ENCODE measurements around the gene UBXN1.
A peak's percentile ranks its signal among the peaks of the same experiment; 100 is the strongest.

Gene UBXN1
- total RNA-seq = 119 reads per million, percentile 85 among the genes with 10 or more reads in this experiment

DNA sequence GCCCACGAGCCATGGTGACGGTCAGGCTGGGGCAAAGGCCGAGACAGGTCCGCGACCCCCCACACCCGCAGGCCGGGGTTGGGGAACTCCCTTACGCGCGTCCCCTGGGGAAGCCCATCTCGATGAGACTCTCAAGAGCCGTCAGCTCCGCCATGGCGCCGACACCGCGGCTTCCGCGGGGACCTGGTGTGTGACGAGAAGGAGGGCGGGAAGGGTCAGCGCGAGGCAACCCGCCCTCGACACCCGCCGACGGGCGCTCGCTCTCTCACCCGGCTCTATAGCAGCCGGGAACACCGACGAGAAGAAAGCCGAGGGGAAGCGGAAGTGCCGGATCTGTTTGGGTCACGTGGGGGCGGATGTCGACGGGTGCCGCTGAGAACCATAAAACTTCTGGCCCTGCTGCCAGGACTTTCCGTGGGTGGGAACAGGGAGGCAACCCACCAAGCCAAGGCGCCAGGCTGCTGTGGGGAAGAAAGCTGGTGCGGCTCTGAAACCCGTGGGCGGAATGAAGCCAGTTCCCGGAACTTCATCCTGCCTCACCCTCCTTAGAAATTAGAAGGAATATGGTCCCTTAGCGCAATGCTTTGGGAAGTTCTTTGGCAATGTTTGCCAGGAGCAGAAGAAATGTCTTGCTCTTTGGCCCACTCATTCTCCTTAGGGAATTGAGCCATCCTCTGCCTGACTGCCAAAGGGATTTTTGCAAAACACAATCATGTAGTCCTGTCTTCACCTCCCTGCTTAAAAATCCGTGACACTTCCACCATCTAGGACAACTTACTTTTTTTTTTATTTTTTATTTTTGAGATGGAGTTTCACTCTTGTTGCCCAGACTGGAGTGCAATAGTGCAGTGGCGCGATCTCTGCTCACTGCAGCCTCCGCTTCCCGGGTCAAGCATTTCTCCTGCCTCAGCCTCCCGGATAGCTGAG is at the start of gene UBXN1:
TSS of gene UBXN1 (minus strand) at position 304 of the 927 bp plus-strand sequence. CDS start at position 154, 150 bp downstream.
- peak; percentile 79 for DNase-seq

- DNase-seq = peak; percentile 80
Measured at GRCh38 chr11:62728171-62728988, 49.5 kb upstream of the UBXN1 start, which contains the start of gene TTC9C. Gene TTC9C, plus strand, starts transcription at chr11:62728486. Its CDS starts 363 bp downstream, at chr11:62728849.

- peak; percentile 83 for DNase-seq
Measured at GRCh38 chr11:62727872-62728170, 48.9 kb upstream of the UBXN1 start.

GRCh38 chr11:62727165-62727871 is 48.4 kb upstream of the UBXN1 start, which contains the start of gene HNRNPUL2:
Gene HNRNPUL2, minus strand, starts transcription at chr11:62727457. Its CDS starts 301 bp downstream, at chr11:62727156.
- peak; percentile 97 for DNase-seq

GRCh38 chr11:62726915-62727164 is 48.0 kb upstream of the UBXN1 start:
- no peak for DNase-seq

- DNase-seq = peak; percentile 8
Measured at GRCh38 chr11:62726156-62726914, 47.5 kb upstream of the UBXN1 start.

DNA sequence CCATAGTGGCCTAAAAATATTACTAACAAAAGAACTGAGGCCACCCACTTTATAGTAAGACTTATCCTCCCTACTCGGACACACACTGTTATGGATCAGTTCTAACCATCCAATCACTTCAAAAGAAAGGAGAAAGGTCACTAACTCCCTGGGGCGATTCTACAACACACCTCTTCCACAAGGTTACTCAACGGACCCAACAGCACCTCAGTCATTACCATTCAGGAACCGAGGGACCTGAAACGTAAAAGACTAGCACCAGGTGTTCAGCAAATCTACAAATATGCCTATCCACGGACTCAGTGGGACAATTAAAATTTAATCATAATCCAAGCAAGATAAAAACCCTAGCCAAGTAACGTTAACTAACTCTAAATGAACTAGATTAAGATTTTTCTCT is 46.8 kb upstream of the UBXN1 start:
- no peak for DNase-seq

DNA sequence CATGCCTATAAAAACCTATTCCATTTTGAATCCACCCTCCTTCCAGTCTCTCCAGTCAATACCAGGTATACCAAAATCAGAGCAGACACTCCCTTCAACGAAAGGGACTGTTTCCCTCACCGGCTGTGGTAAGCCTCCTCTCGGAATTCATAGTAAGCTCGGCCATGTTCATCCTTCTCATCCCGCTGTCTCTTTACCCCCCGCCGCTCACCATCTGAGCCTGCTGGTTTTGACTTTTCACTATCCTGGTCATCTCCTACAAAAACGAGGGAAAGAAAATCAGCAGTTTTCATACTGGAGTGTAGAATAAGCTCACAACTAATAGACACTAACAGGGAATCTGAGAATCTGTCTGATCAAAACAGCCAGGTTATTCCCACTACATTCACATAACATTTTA is 45.3 kb upstream of the UBXN1 start:
- no peak for DNase-seq

- DNase-seq = no peak
Measured at GRCh38 chr11:62721994-62722393, 43.1 kb upstream of the UBXN1 start.

DNA sequence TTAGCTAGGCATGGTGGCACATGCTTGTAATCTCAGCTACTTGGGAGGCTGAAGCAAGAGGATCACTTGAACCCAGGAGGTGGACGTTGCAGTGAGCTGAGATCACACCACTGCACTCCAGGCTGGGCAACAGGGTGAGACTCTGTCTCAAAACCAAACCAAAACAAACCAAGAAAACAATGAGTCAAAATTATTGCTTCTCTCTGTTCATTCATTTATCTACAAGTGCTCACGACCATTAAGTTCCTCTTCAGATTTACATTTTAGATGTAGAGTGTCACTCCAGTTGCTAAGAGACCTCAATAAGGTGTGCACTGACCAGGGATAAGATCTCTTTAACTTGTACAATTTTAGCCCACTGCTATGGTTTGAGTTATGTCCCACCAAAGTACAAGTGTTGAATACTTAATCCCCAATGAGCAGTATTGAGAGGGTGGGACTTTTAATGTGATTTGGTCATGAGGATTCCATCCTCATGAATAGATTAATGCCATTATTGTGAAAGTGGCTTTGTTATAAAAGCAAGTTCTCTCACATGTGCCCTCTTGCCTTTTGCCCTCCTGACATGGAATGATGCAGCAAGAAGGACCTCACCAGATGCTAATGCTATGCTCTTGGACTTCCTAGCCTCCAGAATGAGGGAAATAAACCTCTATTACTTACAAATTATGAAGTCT is 40.6 kb upstream of the UBXN1 start:
- no peak for DNase-seq

GRCh38 chr11:62716816-62717215 is 37.9 kb upstream of the UBXN1 start:
- no peak for DNase-seq

- DNase-seq = no peak
Measured at GRCh38 chr11:62716206-62716605, 37.3 kb upstream of the UBXN1 start.

DNA sequence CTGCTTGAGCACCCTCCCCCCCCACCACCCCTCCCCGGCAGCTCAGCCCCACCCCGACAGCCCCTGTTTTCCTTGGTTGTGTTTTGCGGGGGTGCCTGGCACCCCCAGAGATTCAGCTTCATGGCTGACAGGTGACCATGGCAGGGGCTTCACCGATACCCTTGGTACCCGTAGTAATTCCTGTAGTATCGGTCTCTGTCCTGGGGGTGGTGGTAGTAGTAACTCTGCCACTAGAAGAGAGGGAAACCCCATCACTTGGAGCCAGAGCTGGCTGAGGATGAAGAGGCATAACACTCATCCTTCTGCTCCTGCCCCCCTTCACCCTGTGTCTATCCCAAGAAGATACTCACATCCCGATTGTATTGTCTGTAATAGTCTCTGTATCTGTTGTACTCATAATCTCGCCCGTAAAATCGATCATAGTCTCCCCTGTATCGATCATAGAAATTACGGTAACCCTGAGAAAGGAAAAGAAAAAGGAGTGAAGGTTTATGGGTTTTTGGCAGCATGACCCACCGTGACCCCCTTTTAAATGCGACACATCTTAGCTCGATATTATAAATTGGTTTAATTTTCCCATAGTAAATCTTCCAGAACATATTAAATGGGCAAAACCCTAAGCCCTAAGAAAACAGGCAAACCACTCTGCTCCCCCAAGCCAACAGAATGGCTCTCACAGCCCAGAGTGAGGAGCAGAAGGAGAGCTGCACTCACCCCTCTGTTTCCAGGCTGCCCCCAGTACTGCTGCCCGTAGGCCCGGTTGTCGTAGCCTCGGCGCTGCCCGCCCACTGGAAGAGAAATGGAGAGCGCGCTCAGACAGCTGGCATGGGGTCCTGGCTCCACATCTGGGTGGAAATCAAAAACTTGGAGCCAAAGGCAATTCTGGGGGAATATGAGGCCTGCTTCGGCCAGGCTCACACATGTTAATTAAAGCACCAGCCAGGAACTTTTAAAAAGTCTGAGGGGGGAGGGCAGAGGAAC is 36.6 kb upstream of the UBXN1 start:
- DNase-seq = no peak

DNA sequence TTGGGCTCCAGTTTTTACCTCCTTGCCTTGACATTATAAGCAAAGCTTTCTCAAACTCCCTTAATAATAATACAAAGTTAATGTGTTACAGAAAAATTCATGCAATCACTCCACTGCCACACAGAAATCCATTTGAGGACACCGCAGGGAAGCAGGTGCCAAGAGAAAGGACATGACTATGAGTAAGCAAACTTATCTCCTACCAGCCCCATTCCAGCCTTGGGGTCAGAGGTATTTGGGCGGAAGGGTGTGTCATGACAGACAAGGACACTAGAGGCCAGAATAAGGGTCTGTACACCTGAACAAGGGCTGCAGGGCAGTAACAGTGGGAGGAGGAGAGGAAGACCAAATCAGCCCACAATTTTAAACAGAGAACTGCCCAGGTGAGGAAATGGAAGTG is 34.5 kb upstream of the UBXN1 start:
- no peak for DNase-seq

- no peak for DNase-seq
Measured at GRCh38 chr11:62712861-62713260, 34.0 kb upstream of the UBXN1 start.

- DNase-seq = no peak
Measured at GRCh38 chr11:62712276-62712812, 33.5 kb upstream of the UBXN1 start.

DNA sequence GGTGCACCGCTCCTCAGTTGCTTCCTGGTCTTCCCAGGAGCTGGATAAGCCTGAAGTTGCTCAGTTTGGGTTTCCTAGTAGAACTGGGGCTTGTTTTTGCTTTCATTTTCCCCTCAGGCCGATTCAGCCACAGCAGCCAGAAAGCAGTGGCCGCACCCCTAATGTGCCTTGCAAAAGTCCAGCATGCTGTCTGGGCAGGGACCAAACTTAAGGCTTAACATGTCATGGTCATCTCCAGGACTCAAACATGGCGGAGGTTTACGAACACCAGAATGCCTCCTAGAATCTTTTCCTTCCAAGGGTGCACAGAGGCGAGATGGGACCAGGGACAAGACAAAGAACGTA is 31.1 kb upstream of the UBXN1 start:
- no peak for DNase-seq

GRCh38 chr11:62709247-62710000 is 30.6 kb upstream of the UBXN1 start:
- peak; percentile 96 for DNase-seq

- DNase-seq = peak; percentile 34
Measured at GRCh38 chr11:62708793-62709192, 29.9 kb upstream of the UBXN1 start.

DNA sequence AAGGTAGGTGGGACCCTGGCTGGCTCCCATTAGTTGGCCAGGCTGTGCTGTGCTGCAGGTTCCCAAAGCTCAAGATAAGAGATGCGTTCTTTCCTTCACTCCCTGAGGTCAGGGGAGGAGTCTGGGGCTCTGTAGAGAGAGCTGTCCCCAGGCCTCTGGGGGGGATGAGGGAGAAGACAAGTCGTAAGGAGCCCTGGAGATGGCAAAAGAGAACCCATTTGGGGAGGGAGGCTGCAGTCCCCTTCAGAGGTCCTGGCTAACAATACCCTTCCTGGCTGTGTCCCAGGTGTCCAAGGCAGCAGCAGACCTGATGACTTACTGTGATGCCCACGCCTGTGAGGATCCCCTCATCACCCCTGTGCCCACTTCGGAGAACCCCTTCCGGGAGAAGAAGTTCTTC is 29.5 kb upstream of the UBXN1 start:
- DNase-seq = no peak
